ENCODE data around the gene TNRC18.

DNA sequence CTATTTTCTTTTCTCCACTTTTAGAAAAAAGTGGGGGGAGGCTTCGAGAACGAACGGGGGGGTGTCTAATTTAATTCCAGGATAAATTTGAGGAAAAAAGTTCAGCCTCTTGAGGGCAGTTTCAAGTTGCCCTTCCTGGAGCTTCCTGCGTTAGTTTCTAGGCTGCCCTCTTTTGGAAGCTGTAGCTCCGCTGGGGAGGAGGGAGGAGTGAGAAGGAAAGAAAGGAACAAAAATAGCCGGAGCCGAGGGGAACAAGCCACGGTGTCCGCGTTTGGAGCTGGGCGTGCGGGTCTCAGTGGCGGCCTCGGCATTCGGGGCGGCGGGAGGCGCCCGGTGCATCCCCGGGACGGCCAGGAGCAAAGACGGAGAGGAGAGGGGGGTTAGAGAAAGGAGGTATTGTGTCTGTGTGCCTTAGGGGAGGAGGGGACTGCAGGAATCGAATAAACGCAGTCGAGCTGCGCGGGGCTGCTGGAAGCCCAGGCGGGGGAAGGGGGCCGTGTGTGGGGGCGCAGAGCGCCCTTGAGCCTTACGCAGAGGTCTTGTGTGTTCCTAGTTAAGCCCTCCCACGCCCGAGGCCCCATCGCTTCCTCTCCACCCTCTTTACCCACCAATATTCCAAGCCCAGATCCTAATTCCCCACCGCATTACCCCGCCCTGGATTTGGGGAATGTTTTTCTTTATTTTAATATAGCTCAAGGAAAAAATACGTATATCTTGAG lies 2.0 kb upstream of the TNRC18 start:
- no peak for TF ChIP-seq OSR1 (CRISPR knock-in tag; IDR thresholded peaks at IDR 0.05)
- no peak for TF ChIP-seq ZFP30 (CRISPR knock-in tag; IDR thresholded peaks at IDR 0.05)
- no peak for TF ChIP-seq ZFP3 (CRISPR knock-in tag; IDR thresholded peaks at IDR 0.05)
- TF ChIP-seq GLIS3 (CRISPR knock-in tag; IDR thresholded peaks at IDR 0.05), result peak; percentile 82; the same call in 1 of the 2 replicates
- TF ChIP-seq, protein P1, sequence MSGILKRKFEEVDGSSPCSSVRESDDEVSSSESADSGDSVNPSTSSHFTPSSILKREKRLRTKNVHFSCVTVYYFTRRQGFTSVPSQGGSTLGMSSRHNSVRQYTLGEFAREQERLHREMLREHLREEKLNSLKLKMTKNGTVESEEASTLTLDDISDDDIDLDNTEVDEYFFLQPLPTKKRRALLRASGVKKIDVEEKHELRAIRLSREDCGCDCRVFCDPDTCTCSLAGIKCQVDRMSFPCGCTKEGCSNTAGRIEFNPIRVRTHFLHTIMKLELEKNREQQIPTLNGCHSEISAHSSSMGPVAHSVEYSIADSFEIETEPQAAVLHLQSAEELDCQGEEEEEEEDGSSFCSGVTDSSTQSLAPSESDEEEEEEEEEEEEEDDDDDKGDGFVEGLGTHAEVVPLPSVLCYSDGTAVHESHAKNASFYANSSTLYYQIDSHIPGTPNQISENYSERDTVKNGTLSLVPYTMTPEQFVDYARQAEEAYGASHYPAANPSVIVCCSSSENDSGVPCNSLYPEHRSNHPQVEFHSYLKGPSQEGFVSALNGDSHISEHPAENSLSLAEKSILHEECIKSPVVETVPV (CRISPR knock-in tag; IDR thresholded peaks at IDR 0.05), result no peak
- no peak for TF ChIP-seq TOX (CRISPR knock-in tag; IDR thresholded peaks at IDR 0.05; ENCODE audit: borderline replicate concordance)
- no peak for TF ChIP-seq ESRRG (CRISPR knock-in tag; IDR thresholded peaks at IDR 0.05)
- no peak for TF ChIP-seq ZC3H10 (CRISPR knock-in tag; IDR thresholded peaks at IDR 0.05)
- no peak for TF ChIP-seq RARB (CRISPR knock-in tag; IDR thresholded peaks at IDR 0.05)
- no peak for TF ChIP-seq ARNTL (CRISPR knock-in tag; IDR thresholded peaks at IDR 0.05; ENCODE audit: borderline replicate concordance, low read depth)
- TF ChIP-seq, protein P2, sequence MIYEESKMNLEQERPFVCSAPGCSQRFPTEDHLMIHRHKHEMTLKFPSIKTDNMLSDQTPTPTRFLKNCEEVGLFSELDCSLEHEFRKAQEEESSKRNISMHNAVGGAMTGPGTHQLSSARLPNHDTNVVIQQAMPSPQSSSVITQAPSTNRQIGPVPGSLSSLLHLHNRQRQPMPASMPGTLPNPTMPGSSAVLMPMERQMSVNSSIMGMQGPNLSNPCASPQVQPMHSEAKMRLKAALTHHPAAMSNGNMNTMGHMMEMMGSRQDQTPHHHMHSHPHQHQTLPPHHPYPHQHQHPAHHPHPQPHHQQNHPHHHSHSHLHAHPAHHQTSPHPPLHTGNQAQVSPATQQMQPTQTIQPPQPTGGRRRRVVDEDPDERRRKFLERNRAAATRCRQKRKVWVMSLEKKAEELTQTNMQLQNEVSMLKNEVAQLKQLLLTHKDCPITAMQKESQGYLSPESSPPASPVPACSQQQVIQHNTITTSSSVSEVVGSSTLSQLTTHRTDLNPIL (CRISPR knock-in tag; IDR thresholded peaks at IDR 0.05; ENCODE audit: low read depth), result peak; percentile 27; the same call in 1 of the 2 replicates
